ENCODE results near the gene NDUFS6. TPM values are rescaled to one million over a fixed set of nuclear protein-coding genes. Genes with fewer than 3 reads are reported as not detected.

The NDUFS6 gene
- total RNA-seq, 1 donor from 2014 or later: 37.6 TPM

DNA sequence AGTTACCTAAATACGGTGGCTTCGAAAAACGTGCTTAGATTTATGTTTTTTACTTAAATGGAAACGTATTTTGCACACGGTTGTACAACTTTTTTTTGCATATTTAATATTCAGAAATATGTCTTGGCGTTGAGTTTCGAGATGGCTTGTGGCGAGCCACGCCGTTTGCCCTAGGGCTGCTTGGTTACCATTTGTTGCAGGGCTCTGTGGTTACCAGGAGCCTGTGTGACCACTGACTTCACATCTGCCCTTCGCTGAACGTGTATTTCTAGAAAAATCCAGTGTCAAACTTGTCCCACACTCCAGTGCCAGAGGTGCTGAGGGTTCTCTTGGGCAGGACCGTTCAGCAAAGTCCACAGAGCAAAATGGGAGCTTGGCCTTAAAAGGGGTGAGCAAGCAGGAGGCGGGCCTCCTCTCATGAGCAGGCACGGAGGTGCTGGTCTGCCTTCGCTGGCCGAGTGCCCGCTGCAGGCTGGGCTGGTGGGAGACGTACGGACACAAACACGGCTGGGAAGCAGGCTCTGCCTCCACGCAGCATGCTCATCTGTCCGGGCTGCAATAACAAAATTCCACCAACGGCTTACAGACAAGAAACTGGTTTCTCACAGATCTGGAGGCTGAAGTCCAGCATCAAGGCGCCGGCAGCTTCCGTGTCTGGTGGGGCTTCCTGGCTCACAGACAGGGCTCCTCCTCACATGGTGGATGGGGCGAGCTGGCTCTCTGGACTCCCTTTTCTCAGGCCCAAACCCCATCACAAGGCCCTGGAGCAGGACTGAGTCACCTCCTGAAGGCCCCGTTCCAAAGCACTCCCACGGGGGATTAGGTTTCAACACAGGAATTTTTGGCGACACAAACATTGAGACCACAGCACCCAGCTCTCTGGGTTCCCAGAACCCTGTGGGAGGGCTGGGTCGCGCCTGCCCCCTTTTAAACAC, 7.0 kb upstream of the NDUFS6 start:
- peak overlapping the region; percentile 69 for H3K4me2 ChIP-seq (ENCODE audit: low read length)
- H3K27me3 ChIP-seq (ENCODE audit: insufficient read depth, low read length): no peaks in the 10 kb centered on the region
- no peak overlapping the region for H3K4me3 Mint-ChIP-seq (ENCODE audit: unreplicated experiment)
- peaks cover 50% of the 10 kb centered on the region for H3K4me1 Mint-ChIP-seq (ENCODE audit: low read depth, unreplicated experiment)
- H3K27me3 Mint-ChIP-seq (ENCODE audit: low read depth, unreplicated experiment): no peaks in the 10 kb centered on the region
- H3K9ac ChIP-seq (ENCODE audit: low read length): peak overlapping the region; percentile 74
- peaks cover 62% of the 10 kb centered on the region for H3K4me1 ChIP-seq (ENCODE audit: insufficient read depth, low read length)
- H3K27ac ChIP-seq (ENCODE audit: low read depth, low read length): peak overlapping the region; percentile 91
- H3K36me3 Mint-ChIP-seq (ENCODE audit: low read depth, unreplicated experiment): peaks cover 4% of the 10 kb centered on the region
- H3K4me3 ChIP-seq (ENCODE audit: insufficient read depth, low read depth, low read length): no peak overlapping the region
- H2AFZ ChIP-seq (ENCODE audit: low read depth, low read length): peak overlapping the region; percentile 67
- H3K36me3 ChIP-seq (ENCODE audit: insufficient read depth, low read length): peaks cover 3% of the 10 kb centered on the region
- H3K9me3 ChIP-seq (ENCODE audit: insufficient read depth, low read depth, low read length): no peaks in the 10 kb centered on the region
- TF ChIP-seq EZH2 (IDR thresholded peaks at IDR 0.05; ENCODE audit: insufficient read depth, low read length): no peak
- TF ChIP-seq, protein P1, sequence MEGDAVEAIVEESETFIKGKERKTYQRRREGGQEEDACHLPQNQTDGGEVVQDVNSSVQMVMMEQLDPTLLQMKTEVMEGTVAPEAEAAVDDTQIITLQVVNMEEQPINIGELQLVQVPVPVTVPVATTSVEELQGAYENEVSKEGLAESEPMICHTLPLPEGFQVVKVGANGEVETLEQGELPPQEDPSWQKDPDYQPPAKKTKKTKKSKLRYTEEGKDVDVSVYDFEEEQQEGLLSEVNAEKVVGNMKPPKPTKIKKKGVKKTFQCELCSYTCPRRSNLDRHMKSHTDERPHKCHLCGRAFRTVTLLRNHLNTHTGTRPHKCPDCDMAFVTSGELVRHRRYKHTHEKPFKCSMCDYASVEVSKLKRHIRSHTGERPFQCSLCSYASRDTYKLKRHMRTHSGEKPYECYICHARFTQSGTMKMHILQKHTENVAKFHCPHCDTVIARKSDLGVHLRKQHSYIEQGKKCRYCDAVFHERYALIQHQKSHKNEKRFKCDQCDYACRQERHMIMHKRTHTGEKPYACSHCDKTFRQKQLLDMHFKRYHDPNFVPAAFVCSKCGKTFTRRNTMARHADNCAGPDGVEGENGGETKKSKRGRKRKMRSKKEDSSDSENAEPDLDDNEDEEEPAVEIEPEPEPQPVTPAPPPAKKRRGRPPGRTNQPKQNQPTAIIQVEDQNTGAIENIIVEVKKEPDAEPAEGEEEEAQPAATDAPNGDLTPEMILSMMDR (IDR thresholded peaks at IDR 0.05; ENCODE audit: insufficient read depth, low read depth, low read length): no peak
- peaks cover 32% of the 10 kb centered on the region for H3K79me2 ChIP-seq (ENCODE audit: insufficient read depth, low read length)
- DNase-seq (ENCODE audit: low read depth) (peak; percentile 95), FAIRE-seq (no peak)
- peak overlapping the region; percentile 87 for H3K27ac Mint-ChIP-seq (ENCODE audit: unreplicated experiment)
- no peaks in the 10 kb centered on the region for H3K9me3 Mint-ChIP-seq (ENCODE audit: unreplicated experiment)
- peaks cover 21% of the 10 kb centered on the region for H4K20me1 ChIP-seq (ENCODE audit: insufficient read depth, low read length)

DNA sequence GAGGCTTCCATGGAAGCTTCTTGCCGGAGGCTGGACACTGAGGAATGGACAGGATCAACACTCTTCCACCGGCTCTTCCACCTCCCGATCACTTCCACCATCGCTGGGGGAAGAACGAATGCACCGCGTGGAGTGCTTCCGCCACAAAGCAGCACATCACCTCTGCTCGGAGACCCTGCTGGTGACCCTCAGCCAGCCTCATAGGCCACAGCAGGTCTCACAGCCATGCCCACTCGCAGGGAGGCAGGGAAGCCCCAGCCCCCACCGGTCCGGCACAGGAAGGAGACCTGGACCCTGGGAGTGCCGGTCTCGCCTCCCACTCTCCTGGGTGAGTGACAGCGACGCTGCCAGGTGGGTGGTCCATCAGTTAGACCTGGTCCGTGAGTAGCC, 6.3 kb upstream of the NDUFS6 start:
- no peaks in the 10 kb centered on the region for H3K27me3 ChIP-seq (ENCODE audit: insufficient read depth, low read length)
- no peak for FAIRE-seq
- peaks cover 36% of the 10 kb centered on the region for H3K79me2 ChIP-seq (ENCODE audit: insufficient read depth, low read length)
- H3K4me2 ChIP-seq (ENCODE audit: low read length): peak overlapping the region; percentile 69
- no peak overlapping the region for H3K4me3 Mint-ChIP-seq (ENCODE audit: unreplicated experiment)
- no peak for TF ChIP-seq EZH2 (IDR thresholded peaks at IDR 0.05; ENCODE audit: insufficient read depth, low read length)
- TF ChIP-seq, protein P1 (IDR thresholded peaks at IDR 0.05; ENCODE audit: insufficient read depth, low read depth, low read length): no peak
- peaks cover 21% of the 10 kb centered on the region for H4K20me1 ChIP-seq (ENCODE audit: insufficient read depth, low read length)
- H3K27ac Mint-ChIP-seq (ENCODE audit: unreplicated experiment): peak overlapping the region; percentile 87
- peak overlapping the region; percentile 74 for H3K9ac ChIP-seq (ENCODE audit: low read length)
- peaks cover 3% of the 10 kb centered on the region for H3K36me3 ChIP-seq (ENCODE audit: insufficient read depth, low read length)
- no peaks in the 10 kb centered on the region for H3K9me3 ChIP-seq (ENCODE audit: insufficient read depth, low read depth, low read length)
- no peaks in the 10 kb centered on the region for H3K9me3 Mint-ChIP-seq (ENCODE audit: unreplicated experiment)
- no peak overlapping the region for H3K4me3 ChIP-seq (ENCODE audit: insufficient read depth, low read depth, low read length)
- H3K27me3 Mint-ChIP-seq (ENCODE audit: low read depth, unreplicated experiment): no peaks in the 10 kb centered on the region
- peaks cover 55% of the 10 kb centered on the region for H3K4me1 ChIP-seq (ENCODE audit: insufficient read depth, low read length)
- peaks cover 4% of the 10 kb centered on the region for H3K36me3 Mint-ChIP-seq (ENCODE audit: low read depth, unreplicated experiment)
- H3K4me1 Mint-ChIP-seq (ENCODE audit: low read depth, unreplicated experiment): peaks cover 44% of the 10 kb centered on the region
- peak overlapping the region; percentile 67 for H2AFZ ChIP-seq (ENCODE audit: low read depth, low read length)
- peak overlapping the region; percentile 91 for H3K27ac ChIP-seq (ENCODE audit: low read depth, low read length)
- no peak for DNase-seq (ENCODE audit: low read depth)

DNA sequence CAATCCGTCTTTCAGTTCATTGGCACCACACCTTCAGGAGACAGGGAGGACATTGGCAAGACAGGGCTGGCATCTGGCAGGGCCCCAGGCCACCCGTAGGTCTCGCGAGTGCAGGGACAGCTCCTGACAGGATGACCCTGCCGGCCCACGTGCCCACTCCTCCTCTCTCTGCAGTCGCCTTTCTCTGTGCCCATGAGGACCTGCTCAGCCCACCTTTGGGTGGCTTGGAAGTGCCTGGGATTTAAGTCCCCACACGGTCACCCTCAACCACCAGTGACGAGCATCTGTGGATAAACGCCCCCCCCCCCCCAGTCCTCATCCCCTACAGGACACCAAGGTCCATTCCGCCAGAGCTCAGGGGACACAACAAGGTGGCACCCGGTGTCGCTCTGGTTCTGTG, 5.7 kb upstream of the NDUFS6 start:
- peaks cover 38% of the 10 kb centered on the region for H3K4me1 Mint-ChIP-seq (ENCODE audit: low read depth, unreplicated experiment)
- H3K27me3 Mint-ChIP-seq (ENCODE audit: low read depth, unreplicated experiment): no peaks in the 10 kb centered on the region
- Histone ChIP-seq H3K9me3 (ENCODE audit: insufficient read depth, low read depth, low read length) (no peaks in the 10 kb centered on the region), H3K4me3 (ENCODE audit: insufficient read depth, low read depth, low read length) (no peak overlapping the region), H3K4me2 (ENCODE audit: low read length) (no peak overlapping the region), H3K36me3 (ENCODE audit: insufficient read depth, low read length) (peaks cover 3% of the 10 kb centered on the region), H3K27ac (ENCODE audit: low read depth, low read length) (no peak overlapping the region), H4K20me1 (ENCODE audit: insufficient read depth, low read length) (peaks cover 21% of the 10 kb centered on the region), H3K9ac (ENCODE audit: low read length) (no peak overlapping the region), H2AFZ (ENCODE audit: low read depth, low read length) (no peak overlapping the region), H3K79me2 (ENCODE audit: insufficient read depth, low read length) (peaks cover 36% of the 10 kb centered on the region), H3K4me1 (ENCODE audit: insufficient read depth, low read length) (peaks cover 51% of the 10 kb centered on the region), H3K27me3 (ENCODE audit: insufficient read depth, low read length) (no peaks in the 10 kb centered on the region)
- DNase-seq (ENCODE audit: low read depth) (no peak), FAIRE-seq (no peak)
- TF ChIP-seq, protein P1 (IDR thresholded peaks at IDR 0.05; ENCODE audit: insufficient read depth, low read depth, low read length): no peak
- no peak for TF ChIP-seq EZH2 (IDR thresholded peaks at IDR 0.05; ENCODE audit: insufficient read depth, low read length)
- H3K4me3 Mint-ChIP-seq (ENCODE audit: unreplicated experiment): no peak overlapping the region
- no peaks in the 10 kb centered on the region for H3K9me3 Mint-ChIP-seq (ENCODE audit: unreplicated experiment)
- H3K27ac Mint-ChIP-seq (ENCODE audit: unreplicated experiment): peak overlapping the region; percentile 72
- H3K36me3 Mint-ChIP-seq (ENCODE audit: low read depth, unreplicated experiment): peaks cover 4% of the 10 kb centered on the region

Data from astrocyte (in vitro differentiated cells and primary cell).